ENCODE results near the gene ZFHX3.

ZFHX3 gene

DNA sequence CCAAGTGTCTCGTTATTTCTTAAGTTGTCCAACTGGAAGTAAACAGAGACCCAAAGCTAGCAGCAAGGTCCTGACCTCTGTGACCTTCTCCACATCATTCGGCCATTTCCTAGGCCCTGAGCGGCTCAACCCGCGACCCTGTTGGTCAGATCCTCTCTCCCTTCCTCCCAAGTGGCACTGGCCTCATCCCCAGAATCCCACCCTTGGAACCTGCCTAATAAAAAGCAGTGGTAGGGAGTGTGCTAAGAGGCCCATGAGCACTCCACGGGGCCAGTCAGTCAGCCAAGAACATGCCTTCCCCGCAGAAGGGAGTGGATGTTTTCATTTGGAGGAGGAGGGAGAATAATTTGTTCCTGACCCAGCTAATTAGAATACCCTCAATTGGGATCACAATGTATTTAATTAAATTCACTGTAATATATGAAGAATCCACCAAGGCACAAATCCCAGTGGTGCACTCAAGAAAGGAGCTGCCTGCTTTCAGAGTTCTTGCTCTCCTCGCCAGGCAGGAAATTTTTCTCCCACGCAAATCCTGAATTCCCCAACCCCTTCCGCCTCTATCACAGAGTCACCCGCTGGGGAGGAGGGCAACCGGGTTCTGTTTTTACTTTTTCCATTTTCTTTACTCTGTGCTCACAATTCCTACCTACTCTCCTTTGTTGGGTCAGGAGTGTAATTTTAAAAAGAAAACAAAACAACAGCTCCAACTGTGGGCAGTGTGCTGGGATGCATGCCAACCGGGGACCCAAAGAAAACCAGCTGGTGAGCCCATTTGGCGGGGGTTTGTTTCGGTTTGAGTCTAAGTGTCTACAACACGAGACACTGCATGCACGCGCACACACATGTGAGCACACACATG lies 153.4 kb downstream of the ZFHX3 start:
- no peaks in the 10 kb centered on the region for H3K9me3 ChIP-seq (ENCODE audit: low read length)
- no peak overlapping the region for H3K9ac ChIP-seq (ENCODE audit: low read length)
- no peak overlapping the region for H3K4me3 ChIP-seq (ENCODE audit: low read depth in 1 of 2, low read length in 2 of 2)
- H3K4me1 ChIP-seq (ENCODE audit: insufficient read depth, low read length), result peaks cover 6% of the 10 kb centered on the region
- no peak overlapping the region for H3K27ac ChIP-seq (ENCODE audit: low read depth, low read length)
- no peaks in the 10 kb centered on the region for H3K27me3 ChIP-seq (ENCODE audit: control insufficient read depth in 1 of 2, insufficient read depth in 2 of 2, low read length in 2 of 2)
- no peaks in the 10 kb centered on the region for H3K36me3 ChIP-seq (ENCODE audit: insufficient read depth, low read length)

DNA sequence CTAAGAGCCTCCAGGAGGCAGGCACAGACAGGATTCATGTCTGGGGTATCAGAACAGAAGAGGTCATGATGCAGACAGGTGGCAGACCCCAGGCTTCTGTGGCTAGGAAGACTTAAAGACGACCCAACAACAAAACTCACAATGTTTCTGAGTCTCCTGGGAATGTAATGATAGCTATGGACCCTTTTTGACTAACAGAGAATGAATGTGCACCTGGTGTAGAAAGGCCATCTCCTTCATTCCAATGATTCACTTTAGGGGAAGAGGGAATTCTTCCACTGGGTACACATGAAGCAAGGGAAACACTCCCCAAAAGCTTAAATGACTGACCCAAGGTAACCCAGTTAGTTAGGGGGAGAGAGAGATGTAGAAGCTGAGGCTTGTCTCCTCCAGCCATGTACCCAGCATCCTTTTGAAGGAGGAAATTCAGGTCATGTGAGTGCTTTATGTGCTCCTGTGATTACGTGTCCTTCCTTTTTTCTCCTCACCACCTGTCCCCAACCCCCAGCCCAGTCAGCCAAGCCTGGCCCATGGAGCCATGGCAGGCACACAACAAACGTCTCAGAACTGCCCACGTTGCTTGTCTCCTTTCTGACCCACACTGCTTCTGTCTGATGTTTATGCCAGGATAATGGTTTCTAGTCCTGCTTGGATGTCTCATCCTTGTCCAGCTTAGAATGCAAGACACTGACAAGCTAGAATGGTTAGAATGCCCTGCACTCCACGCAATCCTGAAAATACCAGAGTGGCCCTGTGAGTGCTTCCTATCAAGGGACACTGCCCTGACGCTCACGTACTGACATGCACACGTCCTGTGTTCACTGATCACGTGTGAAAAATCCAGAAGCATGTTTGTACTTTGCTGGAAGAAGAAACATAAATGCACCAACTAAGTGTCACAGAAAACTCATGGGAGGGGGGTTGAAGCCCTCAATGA lies 156.4 kb downstream of the ZFHX3 start:
- Histone ChIP-seq H3K36me3 (ENCODE audit: insufficient read depth, low read length) (peaks cover 20% of the 10 kb centered on the region), H3K4me3 (ENCODE audit: low read depth in 1 of 2, low read length in 2 of 2) (no peak overlapping the region), H3K27ac (ENCODE audit: low read depth, low read length) (no peak overlapping the region), H3K4me1 (ENCODE audit: insufficient read depth, low read length) (peaks cover 6% of the 10 kb centered on the region), H3K27me3 (ENCODE audit: control insufficient read depth in 1 of 2, insufficient read depth in 2 of 2, low read length in 2 of 2) (no peaks in the 10 kb centered on the region), H3K9me3 (ENCODE audit: low read length) (no peaks in the 10 kb centered on the region), H3K9ac (ENCODE audit: low read length) (no peak overlapping the region)

GRCh38 chr16:72890587-72890986 lies 157.3 kb downstream of the ZFHX3 start:
- H3K27ac ChIP-seq (ENCODE audit: low read depth, low read length), result no peak overlapping the region
- H3K4me3 ChIP-seq (ENCODE audit: low read depth in 1 of 2, low read length in 2 of 2), result no peak overlapping the region
- H3K9ac ChIP-seq (ENCODE audit: low read length), result no peak overlapping the region
- peaks cover 29% of the 10 kb centered on the region for H3K36me3 ChIP-seq (ENCODE audit: insufficient read depth, low read length)
- no peaks in the 10 kb centered on the region for H3K9me3 ChIP-seq (ENCODE audit: low read length)
- H3K27me3 ChIP-seq (ENCODE audit: control insufficient read depth in 1 of 2, insufficient read depth in 2 of 2, low read length in 2 of 2), result no peaks in the 10 kb centered on the region
- H3K4me1 ChIP-seq (ENCODE audit: insufficient read depth, low read length), result peaks cover 6% of the 10 kb centered on the region

DNA sequence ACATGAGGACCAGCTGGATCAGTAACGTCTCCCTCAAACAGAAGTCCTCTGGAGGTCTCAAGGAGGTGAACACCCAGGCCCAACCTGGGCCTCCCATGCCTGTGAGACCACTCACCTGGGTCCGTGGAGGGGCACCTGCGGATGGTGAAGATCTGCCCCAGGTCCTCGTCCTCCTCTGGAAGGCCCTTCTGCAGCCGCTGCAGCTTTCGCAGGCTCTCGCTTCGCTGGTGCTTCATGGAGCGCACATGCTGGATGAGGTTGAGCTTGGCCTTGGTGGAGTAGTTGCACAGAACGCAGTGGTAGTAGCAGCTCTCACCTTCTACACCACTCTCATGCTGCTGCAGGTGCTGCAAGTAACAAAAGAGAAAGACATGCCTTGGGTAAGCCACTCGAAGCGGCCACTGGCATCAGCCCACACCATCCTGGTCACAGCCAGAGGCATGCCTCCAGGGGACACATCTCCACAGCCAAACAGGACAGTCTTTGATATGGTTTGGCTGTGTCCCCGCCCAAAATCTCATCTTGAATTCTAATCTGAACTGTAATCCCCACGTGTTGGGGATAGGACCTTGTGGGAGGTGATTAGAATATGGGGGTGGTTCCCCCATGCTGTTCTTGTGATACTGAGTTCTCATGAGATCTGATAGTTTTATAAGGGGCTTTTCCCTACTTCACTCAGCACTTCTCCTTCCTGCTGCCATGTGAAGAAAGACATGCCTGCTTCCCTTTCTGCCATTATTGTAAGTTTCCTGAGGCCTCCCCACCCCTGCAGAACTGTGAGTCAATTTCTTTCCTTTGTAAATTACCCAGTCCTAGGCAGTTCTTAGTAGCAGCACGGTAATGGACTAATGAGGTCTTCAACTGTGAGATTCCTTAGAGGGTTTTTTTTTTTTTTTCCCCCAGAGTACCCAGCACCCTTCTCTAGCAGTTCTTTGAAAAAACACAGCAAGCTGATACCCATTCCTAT lies 158.0 kb downstream of the ZFHX3 start:
- Histone ChIP-seq H3K9ac (ENCODE audit: low read length) (no peak overlapping the region), H3K9me3 (ENCODE audit: low read length) (no peaks in the 10 kb centered on the region), H3K4me1 (ENCODE audit: insufficient read depth, low read length) (peaks cover 6% of the 10 kb centered on the region), H3K4me3 (ENCODE audit: low read depth in 1 of 2, low read length in 2 of 2) (no peak overlapping the region), H3K27me3 (ENCODE audit: control insufficient read depth in 1 of 2, insufficient read depth in 2 of 2, low read length in 2 of 2) (no peaks in the 10 kb centered on the region), H3K36me3 (ENCODE audit: insufficient read depth, low read length) (peaks cover 36% of the 10 kb centered on the region), H3K27ac (ENCODE audit: low read depth, low read length) (no peak overlapping the region)

GRCh38 chr16:72887537-72887936 lies 160.4 kb downstream of the ZFHX3 start:
- Histone ChIP-seq H3K27me3 (ENCODE audit: control insufficient read depth in 1 of 2, insufficient read depth in 2 of 2, low read length in 2 of 2) (no peaks in the 10 kb centered on the region), H3K4me3 (ENCODE audit: low read depth in 1 of 2, low read length in 2 of 2) (no peak overlapping the region), H3K9ac (ENCODE audit: low read length) (no peak overlapping the region), H3K4me1 (ENCODE audit: insufficient read depth, low read length) (no peaks in the 10 kb centered on the region), H3K36me3 (ENCODE audit: insufficient read depth, low read length) (peaks cover 40% of the 10 kb centered on the region), H3K27ac (ENCODE audit: low read depth, low read length) (no peak overlapping the region), H3K9me3 (ENCODE audit: low read length) (no peaks in the 10 kb centered on the region)

GRCh38 chr16:72886346-72886974 lies 161.5 kb downstream of the ZFHX3 start:
- Histone ChIP-seq H3K4me1 (ENCODE audit: insufficient read depth, low read length) (no peaks in the 10 kb centered on the region), H3K9ac (ENCODE audit: low read length) (no peak overlapping the region), H3K27me3 (ENCODE audit: control insufficient read depth in 1 of 2, insufficient read depth in 2 of 2, low read length in 2 of 2) (no peaks in the 10 kb centered on the region), H3K9me3 (ENCODE audit: low read length) (no peaks in the 10 kb centered on the region), H3K4me3 (ENCODE audit: low read depth in 1 of 2, low read length in 2 of 2) (no peak overlapping the region), H3K36me3 (ENCODE audit: insufficient read depth, low read length) (peaks cover 40% of the 10 kb centered on the region), H3K27ac (ENCODE audit: low read depth, low read length) (no peak overlapping the region)

GRCh38 chr16:72884573-72884972 lies 163.4 kb downstream of the ZFHX3 start:
- H3K4me3 ChIP-seq (ENCODE audit: low read depth in 1 of 2, low read length in 2 of 2), result no peak overlapping the region
- no peak overlapping the region for H3K9ac ChIP-seq (ENCODE audit: low read length)
- H3K4me1 ChIP-seq (ENCODE audit: insufficient read depth, low read length), result no peaks in the 10 kb centered on the region
- H3K9me3 ChIP-seq (ENCODE audit: low read length), result no peaks in the 10 kb centered on the region
- H3K36me3 ChIP-seq (ENCODE audit: insufficient read depth, low read length), result peaks cover 40% of the 10 kb centered on the region
- no peak overlapping the region for H3K27ac ChIP-seq (ENCODE audit: low read depth, low read length)
- H3K27me3 ChIP-seq (ENCODE audit: control insufficient read depth in 1 of 2, insufficient read depth in 2 of 2, low read length in 2 of 2), result no peaks in the 10 kb centered on the region

DNA sequence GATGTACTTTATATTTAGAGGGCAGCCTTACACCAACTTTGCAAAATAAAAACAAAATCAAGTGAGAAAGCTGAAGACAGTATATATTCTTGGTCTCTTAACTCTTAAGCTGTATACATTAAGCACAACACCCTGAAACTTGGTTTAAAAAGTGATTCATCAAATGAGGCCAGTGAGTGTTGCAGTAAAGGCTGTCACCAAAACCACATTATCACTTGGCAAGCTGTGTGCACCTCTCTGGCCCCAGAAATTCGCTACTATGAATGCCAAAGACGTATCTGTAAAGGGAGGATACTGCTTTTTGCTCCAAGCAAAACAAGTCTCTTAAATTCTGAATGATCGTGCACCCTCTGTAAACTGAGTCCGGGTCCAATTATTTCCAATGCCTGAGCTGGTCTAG lies 163.9 kb downstream of the ZFHX3 start:
- H3K27me3 ChIP-seq (ENCODE audit: control insufficient read depth in 1 of 2, insufficient read depth in 2 of 2, low read length in 2 of 2), result no peaks in the 10 kb centered on the region
- H3K36me3 ChIP-seq (ENCODE audit: insufficient read depth, low read length), result peaks cover 37% of the 10 kb centered on the region
- no peaks in the 10 kb centered on the region for H3K9me3 ChIP-seq (ENCODE audit: low read length)
- no peaks in the 10 kb centered on the region for H3K4me1 ChIP-seq (ENCODE audit: insufficient read depth, low read length)
- H3K27ac ChIP-seq (ENCODE audit: low read depth, low read length), result no peak overlapping the region
- H3K4me3 ChIP-seq (ENCODE audit: low read depth in 1 of 2, low read length in 2 of 2), result no peak overlapping the region
- H3K9ac ChIP-seq (ENCODE audit: low read length), result no peak overlapping the region

DNA sequence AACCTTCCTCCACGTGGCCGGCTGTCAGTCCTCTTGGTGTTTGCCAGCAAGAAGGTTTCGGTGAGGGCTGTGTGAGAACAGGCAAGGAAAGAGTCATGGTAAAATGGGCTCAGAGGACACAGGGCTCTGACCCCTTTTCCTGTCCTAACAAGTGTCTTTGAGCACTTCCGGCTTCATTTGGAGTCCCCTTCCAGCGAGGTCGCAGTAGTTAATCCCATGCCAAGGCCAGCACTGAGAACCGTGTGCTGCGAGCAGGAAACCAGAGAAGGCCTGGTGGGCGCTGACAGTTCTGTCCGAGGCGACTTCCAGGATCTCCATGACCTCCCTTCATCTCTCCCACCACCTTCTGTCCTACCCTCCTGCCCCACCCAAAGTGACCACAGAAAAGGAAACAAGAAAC lies 168.1 kb downstream of the ZFHX3 start:
- H3K9ac ChIP-seq (ENCODE audit: low read length), result no peak overlapping the region
- H3K4me1 ChIP-seq (ENCODE audit: insufficient read depth, low read length), result peaks cover 15% of the 10 kb centered on the region
- H3K4me3 ChIP-seq (ENCODE audit: low read depth in 1 of 2, low read length in 2 of 2), result no peak overlapping the region
- H3K36me3 ChIP-seq (ENCODE audit: insufficient read depth, low read length), result peaks cover 3% of the 10 kb centered on the region
- H3K27me3 ChIP-seq (ENCODE audit: control insufficient read depth in 1 of 2, insufficient read depth in 2 of 2, low read length in 2 of 2), result no peaks in the 10 kb centered on the region
- no peaks in the 10 kb centered on the region for H3K9me3 ChIP-seq (ENCODE audit: low read length)
- H3K27ac ChIP-seq (ENCODE audit: low read depth, low read length), result no peak overlapping the region

- H3K9me3 ChIP-seq (ENCODE audit: low read length), result no peaks in the 10 kb centered on the region
- peaks cover 16% of the 10 kb centered on the region for H3K4me1 ChIP-seq (ENCODE audit: insufficient read depth, low read length)
- H3K27ac ChIP-seq (ENCODE audit: low read depth, low read length), result no peak overlapping the region
- H3K36me3 ChIP-seq (ENCODE audit: insufficient read depth, low read length), result no peaks in the 10 kb centered on the region
- H3K4me3 ChIP-seq (ENCODE audit: low read depth in 1 of 2, low read length in 2 of 2), result no peak overlapping the region
- H3K9ac ChIP-seq (ENCODE audit: low read length), result no peak overlapping the region
- no peaks in the 10 kb centered on the region for H3K27me3 ChIP-seq (ENCODE audit: control insufficient read depth in 1 of 2, insufficient read depth in 2 of 2, low read length in 2 of 2)
Observed at GRCh38 chr16:72878301-72879269, 169.3 kb downstream of the ZFHX3 start.
